Endothelial cell of umbilical vein (primary cell): ENCODE data around the gene PELI2. TPM values are rescaled to one million over a fixed set of nuclear protein-coding genes. Genes with fewer than 3 reads are reported as not detected.

Source experiments
- BruUV-seq: library from RNA; stranded (reverse); fragments of 400-500 nt; replicated peaks from 2 replicates; lab custom pipeline; 2021; lab: Mats Ljungman, UMichigan
- CTCF ChIA-PET: fragments of 300-600, 350-600 bp; sonication (Branson Sonifier 250); formaldehyde crosslinking; loops from one replicate; lab custom pipeline; 2021; ENCODE audit warnings: antibody characterized with exemption, inconsistent platforms; lab: Charles Lee
- POLR2A ChIA-PET: fragments of 300-600, 350-600 bp; sonication (Branson Sonifier 250); formaldehyde crosslinking; loops from one replicate; lab custom pipeline; 2021; ENCODE audit warnings: antibody characterized with exemption, inconsistent platforms; lab: Charles Lee
- DNase-seq: peaks from one replicate; pipeline ENCODE4 v3.0.0-alpha.2; 2011; ENCODE audit warnings: low read depth, low spot score
- FAIRE-seq: peaks from 2 replicates; lab custom pipeline; 2011; peaks lifted over from hg19 to GRCh38; lab: Jason Lieb, UNC
- H2AFZ ChIP-seq: 2 replicates; pipeline ENCODE4 v1.6.0; 2012; ENCODE audit warnings: low read depth, low read length, control low read depth, inconsistent platforms
- H3K27ac ChIP-seq: 2 replicates; pipeline ENCODE4 v1.5.1; 2011; ENCODE audit warnings: low read depth, mild to moderate bottlenecking, control low read depth, low read length, moderate library complexity; ENCODE audit not compliant: insufficient read depth
- H3K27me3 ChIP-seq, 2 experiments: 2 replicates each; pipeline versions ENCODE4 v1.6.0 to v1.6.1; 2011; ENCODE audit warnings: low read length in 2 of 2, mixed read lengths in 1 of 2; ENCODE audit not compliant: control insufficient read depth in 2 of 2, insufficient read depth in 2 of 2
- H3K36me3 ChIP-seq, 2 experiments: 2 replicates in 1 of 2; 3 replicates in 1 of 2; pipeline ENCODE4 v1.5.1; 2011; ENCODE audit warnings: low read length in 2 of 2, mild to moderate bottlenecking in 1 of 2, moderate library complexity in 1 of 2; ENCODE audit not compliant: control insufficient read depth in 2 of 2, insufficient read depth in 2 of 2; ENCODE audit errors: extremely low read depth in 1 of 2
- H3K4me1 ChIP-seq: 3 replicates; pipeline ENCODE4 v1.5.1; 2011; ENCODE audit warnings: mild to moderate bottlenecking, low read length; ENCODE audit not compliant: control insufficient read depth, insufficient read depth; ENCODE audit errors: extremely low read depth
- H3K4me2 ChIP-seq: 2 replicates; pipeline ENCODE4 v1.6.1; 2011; ENCODE audit warnings: low read length, control low read depth, mixed read lengths; ENCODE audit not compliant: insufficient read depth
- H3K4me3 ChIP-seq, 3 experiments: fragments of 200-600 bp in 1 of 3; sonication (generic), shearing (Covaris generic) in 1 of 3; replicated peaks in 1 of 3; 2 replicates each; pipeline ENCODE4 v1.5.1; 2011 to 2016; ENCODE audit warnings: control low read depth in 3 of 3, low read length in 3 of 3, mild to moderate bottlenecking in 2 of 3, inconsistent platforms in 1 of 3, low read depth in 1 of 3, moderate library complexity in 1 of 3; ENCODE audit not compliant: insufficient read depth in 1 of 3
- H3K79me2 ChIP-seq: 2 replicates; pipeline ENCODE4 v1.6.0; 2012; ENCODE audit warnings: low read length, inconsistent platforms; ENCODE audit not compliant: control insufficient read depth, insufficient read depth
- H3K9ac ChIP-seq: replicated peaks from 2 replicates; pipeline ENCODE3; 2011; ENCODE audit warnings: low read length, control low read depth; ENCODE audit not compliant: insufficient read depth; ENCODE audit errors: extremely low read depth
- H3K9me1 ChIP-seq: replicated peaks from 3 replicates; pipeline ENCODE4 v1.6.0; 2011; ENCODE audit warnings: mild to moderate bottlenecking, low read length; ENCODE audit not compliant: control insufficient read depth, insufficient read depth; ENCODE audit errors: extremely low read depth
- H3K9me3 ChIP-seq: replicated peaks from 2 replicates; pipeline ENCODE4 v1.5.1; 2012; ENCODE audit warnings: low read length, inconsistent platforms; ENCODE audit not compliant: control insufficient read depth, insufficient read depth
- H4K20me1 ChIP-seq: replicated peaks from 2 replicates; pipeline ENCODE3; 2011; ENCODE audit warnings: mild to moderate bottlenecking, low read length; ENCODE audit not compliant: control insufficient read depth, insufficient read depth; ENCODE audit errors: extremely low read depth
- CTCF ChIP-seq, 2 donors: IDR thresholded peaks; 1 replicate in 1 of 2; 2 replicates in 1 of 2; pipeline ENCODE4 v1.5.1; 2011; ENCODE audit warnings: low read length in 2 of 2, mild to moderate bottlenecking in 2 of 2, moderate library complexity in 2 of 2, control low read depth in 1 of 2, inconsistent platforms in 1 of 2, low read depth in 1 of 2; ENCODE audit not compliant: insufficient read depth in 1 of 2; ENCODE audit errors: extremely low read depth in 1 of 2
- EZH2 ChIP-seq: IDR thresholded peaks from 2 replicates; pipeline ENCODE4 v1.6.1; 2012; ENCODE audit warnings: borderline replicate concordance, low read depth, mild to moderate bottlenecking, moderate library complexity, low read length, inconsistent platforms; ENCODE audit not compliant: severe bottlenecking
- FOS ChIP-seq: IDR thresholded peaks from 2 replicates; pipeline ENCODE4 v1.6.1; 2011; ENCODE audit warnings: mild to moderate bottlenecking, low read length, moderate library complexity, borderline replicate concordance; ENCODE audit not compliant: insufficient read depth
- GATA2 ChIP-seq: IDR thresholded peaks from 2 replicates; pipeline ENCODE4 v1.7.0; 2011; ENCODE audit warnings: low read depth, mild to moderate bottlenecking, moderate library complexity, mixed read lengths, low read length; ENCODE audit not compliant: insufficient read length, insufficient read depth
- JUN ChIP-seq: IDR thresholded peaks from 2 replicates; pipeline ENCODE4 v1.6.1; 2011; ENCODE audit warnings: borderline replicate concordance, low read depth; ENCODE audit not compliant: insufficient read length, insufficient read depth
- MAX ChIP-seq: IDR thresholded peaks from 2 replicates; pipeline ENCODE4 v1.6.1; 2011; ENCODE audit not compliant: insufficient read depth, insufficient read length
- MYC ChIP-seq: IDR thresholded peaks from one replicate; pipeline ENCODE4 v1.6.1; 2011; ENCODE audit warnings: mild to moderate bottlenecking, low read depth, low read length
- POLR2A ChIP-seq: IDR thresholded peaks from 2 replicates; pipeline ENCODE4 v1.6.1; 2012; ENCODE audit warnings: low read depth, mild to moderate bottlenecking, control low read depth, low read length
- POLR2AphosphoS5 ChIP-seq: IDR thresholded peaks from 2 replicates; pipeline ENCODE4 v1.6.1; 2012; ENCODE audit warnings: low read depth, mild to moderate bottlenecking, control low read depth, low read length, moderate library complexity; ENCODE audit not compliant: insufficient read depth
- dilution Hi-C: fragments of 300-500 bp; cut with MboI; formaldehyde crosslinking; loops from one replicate; pipeline ENCODE4 v1.15.0; 2019; ENCODE audit warnings: low sequenced_read_pairs; ENCODE audit not compliant: extremely low pct_ligation_motif_present
- intact Hi-C: fragments of 100-400 bp; cut with micrococcal nuclease; formaldehyde crosslinking; loops from one replicate; pipeline ENCODE4 v1.10.0; 2022
- polyA plus RNA-seq, 4 experiments: library from polyadenylated mRNA; depleted of rRNA in 3 of 4; stranded (reverse) in 3 of 4; unstranded in 1 of 4; fragments of >200 nt; gene quantifications; 2 replicates each; pipeline versions ENCODE4 v1.2.1 to v1.2.3, GENCODE V29; 2011 to 2012; ENCODE audit warnings: missing spikeins in 1 of 4
- total RNA-seq: library from RNA; stranded (reverse); gene quantifications from 2 replicates; pipeline ENCODE4 v1.2.3, GENCODE V29; 2021

Gene PELI2
- total and polyA plus RNA-seq, 2 donors (not counting 3 experiments of a cell fraction or from before 2014, with no cell fraction given) = 11.5 to 13.0 TPM

- POLR2A ChIA-PET = no interaction called here
- no peak for FAIRE-seq
- H3K27me3 ChIP-seq = no peaks in the 10 kb centered on the region
- no peak for TF ChIP-seq MYC
- no peak for TF ChIP-seq EZH2
- TF ChIP-seq POLR2AphosphoS5 = no peak
- TF ChIP-seq GATA2 = no peak
- no peak for TF ChIP-seq MAX
- TF ChIP-seq FOS = no peak
- no peak for TF ChIP-seq JUN
- no peaks in the 10 kb centered on the region for H4K20me1 ChIP-seq
- CTCF ChIA-PET = no interaction called here
- H3K4me2 ChIP-seq = no peak overlapping the region
- no peaks in the 10 kb centered on the region for H3K9me3 ChIP-seq
- dilution Hi-C loops (no loop called here), intact Hi-C loops (no loop called here)
- no peaks in the 10 kb centered on the region for H3K9me1 ChIP-seq
- no peaks in the 10 kb centered on the region for H3K4me1 ChIP-seq
- no peak for DNase-seq
- H3K79me2 ChIP-seq = no peaks in the 10 kb centered on the region
- BruUV-seq = no TSS peak
- H3K36me3 ChIP-seq = no peaks in the 10 kb centered on the region
- no peak overlapping the region for H3K27ac ChIP-seq
- no peak overlapping the region for H3K4me3 ChIP-seq
- H3K9ac ChIP-seq = no peak overlapping the region
- H2AFZ ChIP-seq = no peak overlapping the region
Measured at GRCh38 chr14:56262530-56262929, 144.3 kb downstream of the PELI2 start.

- Histone ChIP-seq H3K4me3 (no peak overlapping the region), H3K9me3 (no peaks in the 10 kb centered on the region), H3K4me1 (peaks cover 24% of the 10 kb centered on the region), H3K9ac (no peak overlapping the region), H3K36me3 (no peaks in the 10 kb centered on the region), H3K27ac (no peak overlapping the region), H4K20me1 (no peaks in the 10 kb centered on the region), H3K27me3 (no peaks in the 10 kb centered on the region), H3K79me2 (no peaks in the 10 kb centered on the region), H3K9me1 (no peaks in the 10 kb centered on the region), H3K4me2 (no peak overlapping the region), H2AFZ (no peak overlapping the region)
- TF ChIP-seq GATA2 (no peak), JUN (no peak), POLR2A (no peak), MYC (no peak), POLR2AphosphoS5 (no peak), CTCF (IDR thresholded peaks at IDR 0.05; ENCODE audit: extremely low read depth in 1 of 2, insufficient read depth in 1 of 2, low read depth in 1 of 2, low read length in 2 of 2) (no peak), MAX (no peak), FOS (no peak), EZH2 (no peak)
- dilution Hi-C loops (no loop called here), intact Hi-C loops (no loop called here)
- DNase-seq = no peak
- POLR2A ChIA-PET = no interaction called here
- no peak for FAIRE-seq
- no TSS peak for BruUV-seq
- CTCF ChIA-PET = interaction anchor here (1.3 to 1.4 kb wide), 2 partner anchors 10 to 72 kb away, joined by 3 read pairs; no protein-coding TSS in a partner anchor
Measured at GRCh38 chr14:56268039-56268438, 149.8 kb downstream of the PELI2 start.
